SJCRH30 (cell line): ENCODE data around the gene TPSD1. TPM values are rescaled to one million over a fixed set of nuclear protein-coding genes. Genes with fewer than 3 reads are reported as not detected.

Source experiments
- DNase-seq, 2 experiments: peaks; one replicate each; pipeline ENCODE4 v3.0.0-alpha.2; 2015 to 2020
- H3K27ac ChIP-seq: fragments of 250-450 bp; sonication (Bioruptor Pico); 2 replicates; pipeline ENCODE4 v1.5.1; 2020; ENCODE audit warnings: mild to moderate bottlenecking, moderate library complexity
- H3K27me3 ChIP-seq: fragments of 250-450 bp; sonication (Bioruptor Pico); 2 replicates; pipeline ENCODE4 v1.5.1; 2020; ENCODE audit warnings: mild to moderate bottlenecking, moderate library complexity
- H3K36me3 ChIP-seq: fragments of 250-450 bp; sonication (Bioruptor Pico); 2 replicates; pipeline ENCODE4 v1.5.1; 2020; ENCODE audit warnings: mild to moderate bottlenecking, moderate library complexity
- H3K4me1 ChIP-seq: fragments of 250-450 bp; sonication (Bioruptor Pico); 2 replicates; pipeline ENCODE4 v1.5.1; 2020; ENCODE audit warnings: mild to moderate bottlenecking, moderate library complexity
- H3K4me3 ChIP-seq: fragments of 250-450 bp; sonication (Bioruptor Pico); 2 replicates; pipeline ENCODE4 v1.5.1; 2020; ENCODE audit warnings: mild to moderate bottlenecking, moderate library complexity
- H3K9me3 ChIP-seq: fragments of 250-450 bp; sonication (Bioruptor Pico); replicated peaks from 2 replicates; pipeline ENCODE4 v1.5.1; 2020; ENCODE audit warnings: mild to moderate bottlenecking, moderate library complexity
- total RNA-seq: library from RNA; depleted of rRNA; stranded (reverse); fragments of >200 nt; shearing (Covaris generic); gene quantifications from 2 replicates; pipeline ENCODE4 v1.2.3, GENCODE V29; 2014

The TPSD1 gene
- total RNA-seq, 1 experiment from 2014 or later = not detected

DNA sequence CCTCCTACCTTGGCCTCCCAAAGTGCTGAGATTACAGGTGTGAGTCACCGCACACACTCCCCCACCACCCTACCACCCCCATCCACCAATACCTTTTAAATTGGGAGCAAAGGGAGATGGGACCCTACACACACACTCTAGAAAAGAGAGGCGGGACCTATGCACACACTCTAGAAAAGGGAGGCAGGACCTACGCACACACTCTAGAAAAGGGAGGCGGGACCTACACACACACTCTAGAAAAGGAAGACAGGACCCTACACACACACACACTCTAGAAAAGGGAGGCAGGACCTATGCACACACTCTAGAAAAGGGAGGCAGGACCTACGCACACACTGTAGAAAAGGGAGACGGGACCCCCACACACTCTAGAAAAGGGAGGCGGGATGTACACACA is 18.9 kb downstream of the TPSD1 start:
- DNase-seq = no peak
- Histone ChIP-seq H3K4me3 (no peak overlapping the region), H3K27ac (no peak overlapping the region), H3K9me3 (no peaks in the 10 kb centered on the region), H3K36me3 (no peaks in the 10 kb centered on the region), H3K4me1 (peaks cover 27% of the 10 kb centered on the region), H3K27me3 (peaks cover 51% of the 10 kb centered on the region)

DNA sequence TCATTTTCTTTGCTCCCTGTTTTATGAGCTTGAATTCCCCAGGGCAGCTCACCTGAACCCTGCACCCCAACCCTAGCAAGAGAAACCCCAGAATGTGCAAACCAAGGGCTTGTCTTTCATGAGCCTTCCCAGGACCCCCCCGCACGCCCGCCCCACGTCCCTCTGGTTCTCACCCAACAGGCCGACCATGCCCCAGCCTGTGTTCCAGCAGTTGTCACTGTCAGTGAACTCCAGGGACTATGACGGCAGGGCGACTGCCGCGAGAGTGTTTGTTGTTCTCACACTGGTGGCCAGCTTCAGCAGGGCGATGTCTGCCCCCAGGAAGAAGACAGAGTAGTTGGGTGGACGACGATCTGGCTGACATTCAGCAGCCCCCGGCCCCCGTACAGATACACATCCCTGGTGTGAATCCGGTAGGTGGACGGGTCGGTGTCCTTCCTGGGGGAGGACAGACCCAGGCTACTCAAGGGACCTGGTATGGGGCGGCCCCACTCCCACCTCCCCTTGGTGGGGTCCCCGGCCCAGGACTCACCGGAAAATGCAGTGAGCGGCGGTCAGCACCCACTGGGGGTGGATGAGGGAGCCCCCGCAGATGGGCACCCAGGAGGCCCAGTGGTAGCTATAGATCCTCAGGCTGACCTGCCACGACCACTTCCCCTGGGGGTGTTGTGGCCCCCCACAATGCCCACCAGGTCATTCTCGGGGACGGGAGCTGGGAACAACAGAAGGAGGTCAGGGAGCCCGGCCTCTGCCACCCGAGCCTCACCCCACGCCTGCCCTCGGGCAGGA is 20.1 kb downstream of the TPSD1 start:
- H3K4me1 ChIP-seq = peaks cover 27% of the 10 kb centered on the region
- DNase-seq = peak; percentile 72 to 83
- H3K4me3 ChIP-seq = peak overlapping the region; percentile 14; the same call in 1 of the 2 replicates
- H3K27me3 ChIP-seq = peaks cover 53% of the 10 kb centered on the region
- H3K9me3 ChIP-seq = no peaks in the 10 kb centered on the region
- H3K27ac ChIP-seq = no peak overlapping the region
- H3K36me3 ChIP-seq = no peaks in the 10 kb centered on the region

DNA sequence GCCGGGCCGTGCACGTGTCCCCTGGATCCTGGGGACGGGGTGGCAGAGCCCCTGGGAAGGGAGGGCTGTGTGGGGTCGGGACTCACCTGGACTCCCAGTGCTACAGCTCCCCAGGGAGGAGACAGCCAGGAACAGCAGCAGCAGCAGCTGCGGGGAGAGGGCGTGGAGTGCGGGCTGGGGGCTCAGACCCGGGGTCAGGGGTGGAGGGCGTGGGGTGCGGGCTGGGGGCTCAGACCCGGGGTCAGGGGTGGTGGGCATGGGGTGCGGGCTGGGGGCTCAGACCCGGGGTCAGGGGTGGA is 20.7 kb downstream of the TPSD1 start:
- Histone ChIP-seq H3K27ac (no peak overlapping the region), H3K4me3 (no peak overlapping the region), H3K27me3 (peaks cover 57% of the 10 kb centered on the region), H3K9me3 (no peaks in the 10 kb centered on the region), H3K4me1 (peaks cover 27% of the 10 kb centered on the region), H3K36me3 (no peaks in the 10 kb centered on the region)
- no peak for DNase-seq

DNA sequence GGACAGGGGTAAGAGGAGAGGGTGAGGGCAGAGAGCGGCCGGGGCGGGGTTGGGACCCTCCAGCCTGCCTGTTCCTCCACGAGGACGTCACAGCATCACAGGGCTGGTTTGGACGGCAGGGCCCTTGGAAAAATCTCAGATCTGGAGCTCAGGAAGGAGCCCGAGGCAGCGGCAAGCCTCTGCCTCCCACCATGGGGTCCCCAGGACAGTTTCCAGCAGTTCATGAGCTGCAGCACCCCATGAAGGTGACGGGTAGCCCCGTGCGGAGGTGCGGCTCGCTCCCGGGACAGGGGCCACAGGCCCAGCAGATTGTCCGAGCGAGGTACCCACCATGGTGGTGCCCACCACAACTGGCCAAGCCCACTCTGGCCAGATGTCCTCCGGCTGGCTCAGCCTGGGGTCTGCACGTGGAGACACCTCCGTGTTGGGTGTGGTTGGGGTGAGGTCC is 21.3 kb downstream of the TPSD1 start:
- H3K4me3 ChIP-seq = no peak overlapping the region
- H3K27ac ChIP-seq = no peak overlapping the region
- H3K9me3 ChIP-seq = no peaks in the 10 kb centered on the region
- H3K36me3 ChIP-seq = no peaks in the 10 kb centered on the region
- peaks cover 25% of the 10 kb centered on the region for H3K4me1 ChIP-seq
- H3K27me3 ChIP-seq = peaks cover 63% of the 10 kb centered on the region
- DNase-seq = no peak

DNA sequence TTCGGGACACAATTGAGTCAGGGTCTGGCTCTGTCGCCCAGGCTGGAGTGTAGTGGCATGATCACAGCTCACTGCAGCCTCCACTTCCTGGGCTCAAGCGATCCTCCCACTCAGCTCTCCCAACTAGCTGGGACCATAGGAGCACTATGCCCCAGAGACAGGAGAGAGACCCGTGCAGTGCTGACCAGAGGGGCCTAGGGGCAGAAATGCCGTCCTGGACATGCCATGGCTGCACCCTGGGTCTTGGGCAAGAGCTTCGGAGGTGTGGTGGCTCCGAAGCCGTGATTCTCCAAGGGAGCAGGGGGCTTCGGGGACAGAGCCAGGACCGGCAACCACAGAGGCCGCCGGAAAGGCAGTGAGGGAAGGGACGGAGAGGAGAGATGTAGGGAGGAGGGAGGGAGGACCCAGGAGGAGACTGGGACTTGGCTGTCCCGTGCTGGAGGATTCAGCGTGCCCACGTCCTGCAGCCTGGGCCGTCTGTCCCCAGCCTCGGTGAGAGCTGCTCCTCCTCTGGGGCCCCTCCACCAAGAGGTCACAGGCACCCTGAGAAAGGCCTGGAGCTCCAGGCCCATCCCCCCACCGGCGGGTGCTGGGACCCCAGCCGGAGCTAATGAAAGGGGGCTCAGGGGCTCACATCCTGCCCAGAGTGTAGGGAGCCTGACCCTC is 21.9 kb downstream of the TPSD1 start:
- H3K27me3 ChIP-seq = peaks cover 64% of the 10 kb centered on the region
- DNase-seq = peak; percentile 6 to 27

DNA sequence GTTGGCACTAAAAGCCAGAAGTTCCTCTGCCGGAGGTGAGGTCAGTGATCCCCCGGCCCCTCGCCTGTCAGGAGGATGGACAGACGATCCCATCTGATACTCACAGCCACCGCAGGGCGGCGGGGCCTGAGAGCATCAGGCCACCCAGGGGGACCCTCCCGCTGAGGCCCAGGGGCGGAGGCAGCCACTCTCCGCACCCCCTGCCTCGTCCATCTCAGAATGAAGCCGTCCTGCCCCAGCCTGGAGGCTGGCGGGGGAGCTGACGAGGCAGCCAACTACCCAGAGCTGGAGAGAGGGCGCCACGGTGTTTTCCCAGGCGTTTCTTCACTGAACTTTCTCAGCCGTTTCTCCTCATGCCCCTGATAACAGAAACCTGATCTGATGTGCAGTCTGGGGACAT is 22.6 kb downstream of the TPSD1 start:
- Histone ChIP-seq H3K9me3 (no peaks in the 10 kb centered on the region), H3K4me1 (peaks cover 26% of the 10 kb centered on the region), H3K27ac (no peak overlapping the region), H3K27me3 (peaks cover 72% of the 10 kb centered on the region), H3K4me3 (no peak overlapping the region), H3K36me3 (no peaks in the 10 kb centered on the region)
- DNase-seq = peak; percentile 45 to 54

More for the DNA sequence above, 21.9 kb downstream of the TPSD1 start:
- Histone ChIP-seq H3K4me3 (no peak overlapping the region), H3K4me1 (peaks cover 23% of the 10 kb centered on the region), H3K36me3 (no peaks in the 10 kb centered on the region), H3K27ac (no peak overlapping the region), H3K9me3 (no peaks in the 10 kb centered on the region)

DNA sequence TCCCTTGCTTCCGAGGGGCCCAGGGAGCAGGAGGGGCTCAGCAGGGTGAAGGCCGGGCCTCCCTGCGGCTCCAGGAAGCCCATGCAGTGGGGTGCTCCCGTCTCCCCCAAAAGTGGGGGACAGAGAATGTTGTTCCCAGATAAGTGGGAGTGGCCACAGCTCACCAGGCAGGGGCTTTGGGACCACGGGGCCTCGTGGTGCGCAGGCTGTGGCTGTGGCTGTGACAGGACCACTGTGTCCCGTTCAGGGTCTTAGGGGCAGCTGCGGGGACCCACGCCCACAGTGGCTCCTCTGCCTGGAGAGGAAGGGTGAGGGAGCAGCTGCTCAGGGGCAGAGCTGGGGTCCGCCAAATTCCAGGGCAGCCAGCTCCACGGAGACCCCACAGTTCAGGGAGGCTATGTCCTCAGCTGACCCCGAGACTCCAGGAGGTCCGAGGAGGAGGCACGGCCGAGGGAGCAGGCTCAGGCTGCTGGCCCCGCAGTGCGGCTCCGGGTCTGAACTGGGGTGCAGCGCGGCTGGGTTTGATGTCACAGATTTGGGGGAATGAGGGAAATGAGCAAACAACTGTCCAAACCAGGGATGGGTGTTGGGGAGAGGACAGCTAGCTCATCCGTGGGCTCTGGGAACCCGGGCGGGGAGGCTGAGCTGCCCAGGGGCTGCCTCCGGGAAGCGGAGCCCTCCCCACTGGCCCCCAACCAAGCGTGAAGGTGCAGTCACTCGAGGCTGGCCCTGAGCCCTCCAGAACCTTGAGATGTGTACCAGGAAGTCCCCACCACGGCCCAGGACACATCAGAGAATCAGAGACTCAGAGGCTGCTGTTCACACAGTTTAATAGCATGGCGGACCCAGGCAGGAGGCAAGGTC is 23.4 kb downstream of the TPSD1 start:
- DNase-seq = no peak
- no peaks in the 10 kb centered on the region for H3K36me3 ChIP-seq
- H3K4me1 ChIP-seq = peaks cover 35% of the 10 kb centered on the region
- peaks cover 77% of the 10 kb centered on the region for H3K27me3 ChIP-seq
- no peak overlapping the region for H3K4me3 ChIP-seq
- H3K27ac ChIP-seq = no peak overlapping the region
- H3K9me3 ChIP-seq = no peaks in the 10 kb centered on the region

DNA sequence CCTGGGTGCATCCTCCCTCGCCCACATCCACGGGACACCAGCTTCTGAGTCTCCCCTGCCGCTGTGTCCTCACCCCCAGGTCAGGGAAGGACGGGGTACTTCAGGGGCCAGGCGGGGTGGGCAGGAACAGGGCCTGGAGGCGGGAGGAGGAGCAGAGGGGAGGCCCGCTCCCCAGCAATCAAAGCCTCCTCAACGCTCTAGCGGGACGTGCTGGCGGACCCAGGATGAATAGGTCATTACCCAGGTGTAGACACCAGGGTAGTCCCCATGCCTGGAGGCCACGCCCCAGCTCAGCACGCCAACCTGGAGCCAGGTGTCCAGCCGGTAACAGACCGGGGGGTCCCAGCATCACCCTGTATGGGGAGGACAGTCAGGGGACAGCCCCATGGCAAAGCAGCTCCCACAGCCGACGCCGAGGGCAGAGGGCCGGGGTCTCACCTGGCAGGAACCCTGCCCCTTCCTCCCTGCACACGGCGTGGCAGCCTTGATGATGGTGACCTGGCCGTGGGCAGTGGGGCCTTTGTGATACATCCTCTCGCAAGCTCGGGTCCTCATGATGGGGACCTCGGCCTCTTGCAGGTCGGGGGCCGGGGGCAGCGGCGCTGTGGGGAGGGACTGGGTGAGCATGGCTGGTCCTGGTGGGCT is 24.2 kb downstream of the TPSD1 start:
- H3K9me3 ChIP-seq = no peaks in the 10 kb centered on the region
- no peak for DNase-seq
- H3K27me3 ChIP-seq = peaks cover 80% of the 10 kb centered on the region

DNA sequence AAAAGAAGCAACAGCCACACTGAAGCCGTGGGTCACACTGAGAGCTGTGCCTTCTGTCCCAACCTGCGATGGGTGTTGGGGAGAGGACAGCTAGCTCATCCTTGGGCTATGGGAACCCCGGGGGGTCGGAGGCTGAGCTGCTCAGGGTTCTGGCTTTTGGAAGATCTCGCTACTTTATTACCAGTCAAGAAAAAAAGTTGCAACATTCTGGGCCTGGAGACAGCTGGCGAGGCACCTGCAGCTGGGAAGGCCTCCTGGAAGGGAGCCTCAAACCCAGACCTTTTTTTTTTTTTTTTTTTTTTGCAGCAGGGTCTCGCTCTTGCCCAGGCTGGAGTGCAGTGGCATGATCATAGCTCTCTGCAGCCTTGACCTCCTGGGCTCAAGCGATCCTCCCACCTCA is 24.9 kb downstream of the TPSD1 start:
- no peaks in the 10 kb centered on the region for H3K36me3 ChIP-seq
- DNase-seq = no peak
- H3K9me3 ChIP-seq = no peaks in the 10 kb centered on the region
- no peak overlapping the region for H3K27ac ChIP-seq
- H3K4me1 ChIP-seq = peaks cover 31% of the 10 kb centered on the region
- no peak overlapping the region for H3K4me3 ChIP-seq
- H3K27me3 ChIP-seq = peaks cover 80% of the 10 kb centered on the region

More for the DNA sequence above, 24.2 kb downstream of the TPSD1 start:
- H3K4me3 ChIP-seq = no peak overlapping the region
- H3K4me1 ChIP-seq = peaks cover 35% of the 10 kb centered on the region
- H3K36me3 ChIP-seq = no peaks in the 10 kb centered on the region
- H3K27ac ChIP-seq = no peak overlapping the region

DNA sequence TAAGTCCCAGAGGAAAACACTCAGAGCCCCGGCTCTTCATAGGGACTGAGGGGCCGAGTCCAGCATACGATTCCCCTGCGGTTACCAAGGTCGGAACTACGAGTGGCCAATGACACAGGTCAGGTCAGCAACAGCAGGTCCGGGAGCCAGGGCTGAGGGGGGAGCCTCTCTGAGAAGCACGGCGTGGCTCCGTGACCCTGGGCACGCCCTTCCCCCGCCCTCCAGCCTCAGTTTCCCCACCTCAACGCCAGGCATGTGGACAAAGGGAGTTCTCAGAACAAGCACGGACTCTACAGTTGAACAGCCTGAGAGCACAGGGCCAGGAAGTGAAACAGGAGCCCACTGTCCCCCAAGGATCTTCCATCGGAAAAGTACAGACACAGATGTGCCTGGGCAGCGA is 25.6 kb downstream of the TPSD1 start:
- no peak overlapping the region for H3K4me3 ChIP-seq
- no peaks in the 10 kb centered on the region for H3K36me3 ChIP-seq
- peaks cover 24% of the 10 kb centered on the region for H3K4me1 ChIP-seq
- H3K27ac ChIP-seq = no peak overlapping the region
- no peak for DNase-seq
- H3K27me3 ChIP-seq = peaks cover 80% of the 10 kb centered on the region
- no peaks in the 10 kb centered on the region for H3K9me3 ChIP-seq

DNA sequence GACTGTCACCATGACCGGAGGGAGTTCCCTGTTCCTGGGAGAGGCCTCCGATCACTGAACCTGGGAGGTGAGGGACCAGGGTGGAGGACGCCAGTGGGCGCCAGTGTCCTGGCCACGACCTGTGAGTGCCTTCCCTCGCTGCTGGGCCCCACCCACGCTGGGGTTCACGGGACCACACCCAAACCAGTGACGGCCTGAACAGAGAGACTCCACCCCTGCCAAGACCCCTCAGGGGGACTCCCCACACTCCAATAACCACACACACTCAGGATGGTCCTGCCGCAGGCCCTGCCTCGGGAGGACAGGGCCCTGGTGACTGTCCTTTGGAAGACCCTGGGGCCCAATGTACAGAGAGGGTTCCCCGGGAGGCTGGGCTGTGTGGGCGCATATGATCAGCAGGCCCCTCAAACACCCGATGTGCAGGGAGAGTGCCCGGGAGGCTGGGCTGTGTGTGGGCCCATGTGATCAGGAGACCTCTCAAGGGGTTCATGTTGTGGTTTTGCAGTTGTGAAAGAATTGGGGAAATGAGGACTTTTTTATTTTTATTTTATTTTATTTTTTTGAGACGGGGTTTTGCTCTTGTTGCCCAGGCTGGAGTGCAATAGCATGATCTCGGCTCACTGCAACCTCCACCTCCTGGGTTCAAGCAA is 26.6 kb downstream of the TPSD1 start:
- Histone ChIP-seq H3K4me1 (peaks cover 24% of the 10 kb centered on the region), H3K4me3 (no peak overlapping the region), H3K27ac (no peak overlapping the region), H3K36me3 (no peaks in the 10 kb centered on the region), H3K9me3 (no peaks in the 10 kb centered on the region), H3K27me3 (peaks cover 74% of the 10 kb centered on the region)
- no peak for DNase-seq

DNA sequence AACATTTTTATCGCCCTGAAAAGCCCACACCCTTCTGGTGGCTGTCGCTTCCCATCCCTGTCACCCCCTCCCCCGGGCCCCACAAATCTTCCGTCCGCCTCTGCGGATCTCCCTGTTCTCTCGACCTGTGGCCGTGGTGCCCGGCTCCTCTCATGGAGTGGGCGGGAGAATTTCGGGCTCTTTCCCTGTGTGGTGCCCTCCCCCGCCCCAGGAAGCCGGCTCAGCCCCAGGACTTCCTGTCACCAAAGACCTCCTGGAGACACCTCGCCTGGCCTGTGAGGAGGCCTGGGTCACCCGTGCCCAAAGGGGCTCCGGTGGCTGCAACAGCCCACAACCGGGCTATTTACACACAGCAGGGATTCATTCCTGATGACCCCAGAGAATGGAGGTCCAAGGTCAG is 27.4 kb downstream of the TPSD1 start:
- Histone ChIP-seq H3K36me3 (no peaks in the 10 kb centered on the region), H3K27me3 (peaks cover 76% of the 10 kb centered on the region), H3K27ac (no peak overlapping the region)

DNA sequence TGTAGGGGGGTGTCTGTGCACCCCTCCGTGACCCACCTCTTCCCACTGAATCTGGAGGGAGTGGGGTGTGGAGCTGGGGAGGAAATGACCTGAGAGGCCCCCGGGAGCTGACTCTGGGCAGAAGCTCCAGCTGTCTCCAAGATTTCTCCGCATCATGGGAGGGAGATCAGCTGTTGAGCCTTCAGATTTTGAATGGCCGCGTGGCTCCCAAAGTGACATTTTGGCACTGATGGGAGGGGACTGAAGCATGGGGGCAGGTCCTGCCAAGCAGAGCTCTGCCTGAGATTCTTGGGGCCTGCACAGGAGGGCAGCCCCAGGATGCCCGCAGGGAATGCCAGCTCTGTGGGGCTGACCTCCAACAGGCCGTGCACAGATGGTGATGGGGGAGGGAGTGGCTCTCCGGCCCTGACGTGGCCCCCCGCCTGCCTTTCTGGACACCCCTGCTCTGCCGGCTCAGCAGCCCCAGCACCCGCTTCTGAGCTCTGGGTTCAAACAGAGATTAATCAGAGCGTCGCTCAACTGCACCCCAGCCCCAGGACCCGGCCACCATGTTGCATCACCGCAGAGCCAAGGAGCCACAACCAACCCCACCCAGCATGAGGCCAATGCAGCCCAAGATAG is 28.2 kb downstream of the TPSD1 start:
- peaks cover 76% of the 10 kb centered on the region for H3K27me3 ChIP-seq
- H3K27ac ChIP-seq = no peak overlapping the region
- H3K36me3 ChIP-seq = no peaks in the 10 kb centered on the region
- H3K4me3 ChIP-seq = no peak overlapping the region
- no peaks in the 10 kb centered on the region for H3K9me3 ChIP-seq
- peaks cover 13% of the 10 kb centered on the region for H3K4me1 ChIP-seq
- DNase-seq = peak in 1 of 2 experiments; percentile 60

More for the DNA sequence above, 27.4 kb downstream of the TPSD1 start:
- no peak for DNase-seq
- Histone ChIP-seq H3K4me1 (peaks cover 21% of the 10 kb centered on the region), H3K9me3 (no peaks in the 10 kb centered on the region), H3K4me3 (no peak overlapping the region)
